Endothelial cell of umbilical vein (primary cell): ENCODE measurements around the gene PRRT1. TPM values are rescaled to one million over a fixed set of nuclear protein-coding genes. Genes with fewer than 3 reads are reported as not detected.

Source experiments
- BruUV-seq: library from RNA; stranded (reverse); fragments of 400-500 nt; replicated peaks from 2 replicates; lab custom pipeline; 2021; lab: Mats Ljungman, UMichigan
- CTCF ChIA-PET: fragments of 300-600, 350-600 bp; sonication (Branson Sonifier 250); formaldehyde crosslinking; loops from one replicate; lab custom pipeline; 2021; ENCODE audit warnings: antibody characterized with exemption, inconsistent platforms; lab: Charles Lee
- POLR2A ChIA-PET: fragments of 300-600, 350-600 bp; sonication (Branson Sonifier 250); formaldehyde crosslinking; loops from one replicate; lab custom pipeline; 2021; ENCODE audit warnings: antibody characterized with exemption, inconsistent platforms; lab: Charles Lee
- DNase-seq: peaks from one replicate; pipeline ENCODE4 v3.0.0-alpha.2; 2011; ENCODE audit warnings: low read depth, low spot score
- FAIRE-seq: peaks from 2 replicates; lab custom pipeline; 2011; peaks lifted over from hg19 to GRCh38; lab: Jason Lieb, UNC
- H2AFZ ChIP-seq: 2 replicates; pipeline ENCODE4 v1.6.0; 2012; ENCODE audit warnings: low read depth, low read length, control low read depth, inconsistent platforms
- H3K27ac ChIP-seq: 2 replicates; pipeline ENCODE4 v1.5.1; 2011; ENCODE audit warnings: low read depth, mild to moderate bottlenecking, control low read depth, low read length, moderate library complexity; ENCODE audit not compliant: insufficient read depth
- H3K27me3 ChIP-seq, 2 experiments: 2 replicates each; pipeline versions ENCODE4 v1.6.0 to v1.6.1; 2011; ENCODE audit warnings: low read length in 2 of 2, mixed read lengths in 1 of 2; ENCODE audit not compliant: control insufficient read depth in 2 of 2, insufficient read depth in 2 of 2
- H3K36me3 ChIP-seq, 2 experiments: 2 replicates in 1 of 2; 3 replicates in 1 of 2; pipeline ENCODE4 v1.5.1; 2011; ENCODE audit warnings: low read length in 2 of 2, mild to moderate bottlenecking in 1 of 2, moderate library complexity in 1 of 2; ENCODE audit not compliant: control insufficient read depth in 2 of 2, insufficient read depth in 2 of 2; ENCODE audit errors: extremely low read depth in 1 of 2
- H3K4me1 ChIP-seq: 3 replicates; pipeline ENCODE4 v1.5.1; 2011; ENCODE audit warnings: mild to moderate bottlenecking, low read length; ENCODE audit not compliant: control insufficient read depth, insufficient read depth; ENCODE audit errors: extremely low read depth
- H3K4me2 ChIP-seq: 2 replicates; pipeline ENCODE4 v1.6.1; 2011; ENCODE audit warnings: low read length, control low read depth, mixed read lengths; ENCODE audit not compliant: insufficient read depth
- H3K4me3 ChIP-seq, 3 experiments: fragments of 200-600 bp in 1 of 3; sonication (generic), shearing (Covaris generic) in 1 of 3; replicated peaks in 1 of 3; 2 replicates each; pipeline ENCODE4 v1.5.1; 2011 to 2016; ENCODE audit warnings: control low read depth in 3 of 3, low read length in 3 of 3, mild to moderate bottlenecking in 2 of 3, inconsistent platforms in 1 of 3, low read depth in 1 of 3, moderate library complexity in 1 of 3; ENCODE audit not compliant: insufficient read depth in 1 of 3
- H3K79me2 ChIP-seq: 2 replicates; pipeline ENCODE4 v1.6.0; 2012; ENCODE audit warnings: low read length, inconsistent platforms; ENCODE audit not compliant: control insufficient read depth, insufficient read depth
- H3K9ac ChIP-seq: replicated peaks from 2 replicates; pipeline ENCODE3; 2011; ENCODE audit warnings: low read length, control low read depth; ENCODE audit not compliant: insufficient read depth; ENCODE audit errors: extremely low read depth
- H3K9me1 ChIP-seq: replicated peaks from 3 replicates; pipeline ENCODE4 v1.6.0; 2011; ENCODE audit warnings: mild to moderate bottlenecking, low read length; ENCODE audit not compliant: control insufficient read depth, insufficient read depth; ENCODE audit errors: extremely low read depth
- H3K9me3 ChIP-seq: replicated peaks from 2 replicates; pipeline ENCODE4 v1.5.1; 2012; ENCODE audit warnings: low read length, inconsistent platforms; ENCODE audit not compliant: control insufficient read depth, insufficient read depth
- H4K20me1 ChIP-seq: replicated peaks from 2 replicates; pipeline ENCODE3; 2011; ENCODE audit warnings: mild to moderate bottlenecking, low read length; ENCODE audit not compliant: control insufficient read depth, insufficient read depth; ENCODE audit errors: extremely low read depth
- CTCF ChIP-seq, 2 donors: IDR thresholded peaks; 1 replicate in 1 of 2; 2 replicates in 1 of 2; pipeline ENCODE4 v1.5.1; 2011; ENCODE audit warnings: low read length in 2 of 2, mild to moderate bottlenecking in 2 of 2, moderate library complexity in 2 of 2, control low read depth in 1 of 2, inconsistent platforms in 1 of 2, low read depth in 1 of 2; ENCODE audit not compliant: insufficient read depth in 1 of 2; ENCODE audit errors: extremely low read depth in 1 of 2
- EZH2 ChIP-seq: IDR thresholded peaks from 2 replicates; pipeline ENCODE4 v1.6.1; 2012; ENCODE audit warnings: borderline replicate concordance, low read depth, mild to moderate bottlenecking, moderate library complexity, low read length, inconsistent platforms; ENCODE audit not compliant: severe bottlenecking
- FOS ChIP-seq: IDR thresholded peaks from 2 replicates; pipeline ENCODE4 v1.6.1; 2011; ENCODE audit warnings: mild to moderate bottlenecking, low read length, moderate library complexity, borderline replicate concordance; ENCODE audit not compliant: insufficient read depth
- GATA2 ChIP-seq: IDR thresholded peaks from 2 replicates; pipeline ENCODE4 v1.7.0; 2011; ENCODE audit warnings: low read depth, mild to moderate bottlenecking, moderate library complexity, mixed read lengths, low read length; ENCODE audit not compliant: insufficient read length, insufficient read depth
- JUN ChIP-seq: IDR thresholded peaks from 2 replicates; pipeline ENCODE4 v1.6.1; 2011; ENCODE audit warnings: borderline replicate concordance, low read depth; ENCODE audit not compliant: insufficient read length, insufficient read depth
- MAX ChIP-seq: IDR thresholded peaks from 2 replicates; pipeline ENCODE4 v1.6.1; 2011; ENCODE audit not compliant: insufficient read depth, insufficient read length
- MYC ChIP-seq: IDR thresholded peaks from one replicate; pipeline ENCODE4 v1.6.1; 2011; ENCODE audit warnings: mild to moderate bottlenecking, low read depth, low read length
- POLR2A ChIP-seq: IDR thresholded peaks from 2 replicates; pipeline ENCODE4 v1.6.1; 2012; ENCODE audit warnings: low read depth, mild to moderate bottlenecking, control low read depth, low read length
- POLR2AphosphoS5 ChIP-seq: IDR thresholded peaks from 2 replicates; pipeline ENCODE4 v1.6.1; 2012; ENCODE audit warnings: low read depth, mild to moderate bottlenecking, control low read depth, low read length, moderate library complexity; ENCODE audit not compliant: insufficient read depth
- dilution Hi-C: fragments of 300-500 bp; cut with MboI; formaldehyde crosslinking; loops from one replicate; pipeline ENCODE4 v1.15.0; 2019; ENCODE audit warnings: low sequenced_read_pairs; ENCODE audit not compliant: extremely low pct_ligation_motif_present
- intact Hi-C: fragments of 100-400 bp; cut with micrococcal nuclease; formaldehyde crosslinking; loops from one replicate; pipeline ENCODE4 v1.10.0; 2022
- polyA plus RNA-seq, 4 experiments: library from polyadenylated mRNA; depleted of rRNA in 3 of 4; stranded (reverse) in 3 of 4; unstranded in 1 of 4; fragments of >200 nt; gene quantifications; 2 replicates each; pipeline versions ENCODE4 v1.2.1 to v1.2.3, GENCODE V29; 2011 to 2012; ENCODE audit warnings: missing spikeins in 1 of 4
- total RNA-seq: library from RNA; stranded (reverse); gene quantifications from 2 replicates; pipeline ENCODE4 v1.2.3, GENCODE V29; 2021

Gene PRRT1
- total and polyA plus RNA-seq, 2 donors (not counting 3 experiments of a cell fraction or from before 2014, with no cell fraction given), result 0.55 to 1.3 TPM

GRCh38 chr6:32181148-32181702 is 29.5 kb upstream of the PRRT1 start:
- Histone ChIP-seq H3K79me2 (peaks cover 6% of the 10 kb centered on the region), H3K9me1 (no peaks in the 10 kb centered on the region), H3K4me1 (peaks cover 21% of the 10 kb centered on the region), H3K9me3 (no peaks in the 10 kb centered on the region), H3K4me3 (no peak overlapping the region), H3K4me2 (no peak overlapping the region), H2AFZ (no peak overlapping the region), H3K27ac (no peak overlapping the region), H4K20me1 (no peaks in the 10 kb centered on the region), H3K9ac (no peak overlapping the region), H3K27me3 (no peaks in the 10 kb centered on the region), H3K36me3 (peaks cover 3 to 22% of the 10 kb centered on the region in 2 experiments)
- FAIRE-seq (no peak), DNase-seq (no peak)
- POLR2A ChIA-PET, result no interaction called here
- no TSS peak for BruUV-seq
- CTCF ChIA-PET, result no interaction called here
- intact Hi-C loops, result no loop called here
- TF ChIP-seq EZH2 (no peak), GATA2 (no peak), POLR2AphosphoS5 (no peak), POLR2A (no peak), JUN (no peak), MYC (no peak), MAX (no peak), CTCF (IDR thresholded peaks at IDR 0.05; ENCODE audit: extremely low read depth in 1 of 2, insufficient read depth in 1 of 2, low read depth in 1 of 2, low read length in 2 of 2) (no peak), FOS (no peak)
- dilution Hi-C loops, result no loop called here
